Measurements from ENCODE around the gene ZBTB7B. TPM values are rescaled to one million over a fixed set of nuclear protein-coding genes. Genes with fewer than 3 reads are reported as not detected.

The ZBTB7B gene
- total RNA-seq, 1 donor from 2014 or later: 24.6 TPM

GRCh38 chr1:155034318-155035208, 32.0 kb downstream of the ZBTB7B start:
- DNase-seq (ENCODE audit: low read depth): no peak

GRCh38 chr1:155035936-155036335, 33.3 kb downstream of the ZBTB7B start:
- DNase-seq (ENCODE audit: low read depth): no peak

- DNase-seq (ENCODE audit: low read depth): no peak
Measured at GRCh38 chr1:155037043-155037442, 34.4 kb downstream of the ZBTB7B start.

- DNase-seq (ENCODE audit: low read depth): no peak
Measured at GRCh38 chr1:155037851-155038441, 35.3 kb downstream of the ZBTB7B start.

- DNase-seq (ENCODE audit: low read depth): peak; percentile 68
Measured at GRCh38 chr1:155038602-155039307, 36.2 kb downstream of the ZBTB7B start.

- DNase-seq (ENCODE audit: low read depth): no peak
Measured at GRCh38 chr1:155039308-155039669, 36.7 kb downstream of the ZBTB7B start.

GRCh38 chr1:155040358-155041093, 37.9 kb downstream of the ZBTB7B start:
- DNase-seq (ENCODE audit: low read depth): no peak

- no peak for DNase-seq (ENCODE audit: low read depth)
Measured at GRCh38 chr1:155042789-155043188, 40.2 kb downstream of the ZBTB7B start.

- DNase-seq (ENCODE audit: low read depth): no peak
Measured at GRCh38 chr1:155043301-155043702, 40.7 kb downstream of the ZBTB7B start.

- DNase-seq (ENCODE audit: low read depth): no peak
Measured at GRCh38 chr1:155043793-155044192, 41.2 kb downstream of the ZBTB7B start.

- DNase-seq (ENCODE audit: low read depth): no peak
Measured at GRCh38 chr1:155044365-155044764, 41.8 kb downstream of the ZBTB7B start.

GRCh38 chr1:155044812-155045657, 42.4 kb downstream of the ZBTB7B start:
- DNase-seq (ENCODE audit: low read depth): peak; percentile 91

GRCh38 chr1:155048449-155049334, 46.1 kb downstream of the ZBTB7B start:
- DNase-seq (ENCODE audit: low read depth): no peak

GRCh38 chr1:155049651-155050559, 47.3 kb downstream of the ZBTB7B start:
- DNase-seq (ENCODE audit: low read depth): peak; percentile 35

GRCh38 chr1:155050560-155051341, 48.1 kb downstream of the ZBTB7B start, which contains the start of gene ADAM15:
TSS of gene ADAM15 (plus strand) at chr1:155051316. CDS start at chr1:155051387, 71 bp downstream.
- peak; percentile 80 for DNase-seq (ENCODE audit: low read depth)

- no peak for DNase-seq (ENCODE audit: low read depth)
Measured at GRCh38 chr1:155051342-155051776, 48.8 kb downstream of the ZBTB7B start.

- peak; percentile 32 for DNase-seq (ENCODE audit: low read depth)
Measured at GRCh38 chr1:155051777-155052398, 49.3 kb downstream of the ZBTB7B start.
